NB4 (cell line): ENCODE data around the gene ITGA11.
A peak's percentile ranks its signal among the peaks of the same experiment; 100 is the strongest.

Source experiments
- DNase-seq: peaks from one replicate; pipeline ENCODE4 v3.0.0; 2010; ENCODE audit warnings: low read depth
- H3K4me3 ChIP-seq: one replicate; pipeline ENCODE4 v1.5.1; 2011; ENCODE audit warnings: mild to moderate bottlenecking, low read depth, low read length, moderate library complexity
- MYC ChIP-seq: IDR thresholded peaks from 2 replicates; pipeline ENCODE4 v1.6.1; 2011; ENCODE audit warnings: low read depth, low read length
- POLR2A ChIP-seq: IDR thresholded peaks from 2 replicates; pipeline ENCODE4 v1.6.1; 2011; ENCODE audit warnings: mild to moderate bottlenecking; ENCODE audit not compliant: insufficient read length; ENCODE audit errors: extremely low read depth
- TF ChIP-seq, protein P1 (sequence below): IDR thresholded peaks from one replicate; pipeline ENCODE4 v1.5.1; 2012; ENCODE audit warnings: low read depth, low read length
- TF ChIP-seq, protein P2 (sequence below): IDR thresholded peaks from 2 replicates; pipeline ENCODE4 v1.6.1; 2011; ENCODE audit warnings: low read depth, low read length

ITGA11 gene

DNA sequence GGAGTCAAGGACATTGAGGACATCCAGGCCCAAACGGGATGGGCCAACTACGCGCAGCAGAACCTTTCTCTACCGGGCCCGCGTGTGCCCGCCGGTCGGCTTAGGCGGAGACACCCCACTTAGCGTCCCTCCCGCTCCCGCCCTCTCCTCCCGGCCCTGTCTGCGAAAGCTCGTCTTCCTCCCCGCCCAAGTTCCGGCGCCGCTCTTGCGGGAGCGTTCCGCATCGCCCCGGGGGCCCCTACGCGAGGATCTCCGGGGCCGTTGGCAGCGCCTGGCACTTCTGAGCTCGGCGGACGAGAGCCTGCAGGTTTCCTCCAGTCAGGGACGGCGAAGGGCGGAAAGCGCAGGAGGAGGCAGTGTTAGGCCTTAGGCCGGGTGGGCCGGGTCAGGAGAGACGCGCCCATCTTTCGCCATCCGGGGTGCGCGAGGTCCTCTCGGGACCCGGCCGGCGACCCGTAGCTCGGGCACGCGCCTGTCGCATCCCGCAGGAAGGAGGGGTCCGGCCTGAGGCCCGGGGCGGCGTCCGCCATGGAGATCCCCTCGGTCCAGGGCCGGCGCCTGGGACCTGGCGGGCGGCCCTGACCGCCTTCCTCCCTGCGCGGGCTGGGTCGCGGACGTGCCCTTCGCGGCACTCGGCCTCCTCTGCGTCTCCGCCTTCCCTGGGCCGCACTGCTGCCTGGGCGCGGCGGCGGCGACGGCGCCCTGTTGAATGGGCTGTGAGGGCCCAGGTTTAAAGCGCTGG is 154.2 kb downstream of the ITGA11 start, which contains the start of gene FEM1B:
Gene FEM1B, plus strand, starts transcription at position 143 of the 742 bp plus-strand sequence. CDS start 673 bp downstream, outside the sequence.
- TF ChIP-seq, protein P1, sequence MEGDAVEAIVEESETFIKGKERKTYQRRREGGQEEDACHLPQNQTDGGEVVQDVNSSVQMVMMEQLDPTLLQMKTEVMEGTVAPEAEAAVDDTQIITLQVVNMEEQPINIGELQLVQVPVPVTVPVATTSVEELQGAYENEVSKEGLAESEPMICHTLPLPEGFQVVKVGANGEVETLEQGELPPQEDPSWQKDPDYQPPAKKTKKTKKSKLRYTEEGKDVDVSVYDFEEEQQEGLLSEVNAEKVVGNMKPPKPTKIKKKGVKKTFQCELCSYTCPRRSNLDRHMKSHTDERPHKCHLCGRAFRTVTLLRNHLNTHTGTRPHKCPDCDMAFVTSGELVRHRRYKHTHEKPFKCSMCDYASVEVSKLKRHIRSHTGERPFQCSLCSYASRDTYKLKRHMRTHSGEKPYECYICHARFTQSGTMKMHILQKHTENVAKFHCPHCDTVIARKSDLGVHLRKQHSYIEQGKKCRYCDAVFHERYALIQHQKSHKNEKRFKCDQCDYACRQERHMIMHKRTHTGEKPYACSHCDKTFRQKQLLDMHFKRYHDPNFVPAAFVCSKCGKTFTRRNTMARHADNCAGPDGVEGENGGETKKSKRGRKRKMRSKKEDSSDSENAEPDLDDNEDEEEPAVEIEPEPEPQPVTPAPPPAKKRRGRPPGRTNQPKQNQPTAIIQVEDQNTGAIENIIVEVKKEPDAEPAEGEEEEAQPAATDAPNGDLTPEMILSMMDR = no peak
- TF ChIP-seq, protein P2, sequence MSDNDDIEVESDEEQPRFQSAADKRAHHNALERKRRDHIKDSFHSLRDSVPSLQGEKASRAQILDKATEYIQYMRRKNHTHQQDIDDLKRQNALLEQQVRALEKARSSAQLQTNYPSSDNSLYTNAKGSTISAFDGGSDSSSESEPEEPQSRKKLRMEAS = peak; percentile 69
- TF ChIP-seq MYC (peak; percentile 88), POLR2A (peak; percentile 72)
- DNase-seq = peak; percentile 94
- peak within 1 kb of the TSS; percentile 96 for H3K4me3 ChIP-seq

DNA sequence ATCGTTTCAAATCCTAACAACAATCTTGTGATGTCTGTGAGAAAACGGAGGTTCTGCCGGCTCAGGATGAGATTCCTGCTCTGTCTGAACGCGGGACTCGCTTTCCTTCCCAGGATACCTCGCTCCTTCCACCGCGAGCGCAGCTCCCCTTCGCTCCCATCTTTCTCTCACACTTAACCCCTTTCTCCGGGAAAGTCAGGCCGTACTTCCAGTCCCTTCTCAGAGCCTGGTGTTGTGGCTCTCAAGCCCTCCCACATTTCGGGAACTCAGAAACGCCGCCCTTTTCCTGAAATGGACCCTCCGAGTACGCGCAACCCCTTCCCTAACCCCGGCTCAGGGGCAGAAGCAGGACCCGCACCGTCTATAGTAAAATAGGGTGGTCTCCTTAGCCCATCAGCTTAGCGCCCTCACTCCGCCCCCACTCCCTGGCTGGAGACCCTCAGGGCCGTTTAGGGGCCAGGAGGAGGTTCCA is 154.8 kb downstream of the ITGA11 start:
- no peak for DNase-seq

DNA sequence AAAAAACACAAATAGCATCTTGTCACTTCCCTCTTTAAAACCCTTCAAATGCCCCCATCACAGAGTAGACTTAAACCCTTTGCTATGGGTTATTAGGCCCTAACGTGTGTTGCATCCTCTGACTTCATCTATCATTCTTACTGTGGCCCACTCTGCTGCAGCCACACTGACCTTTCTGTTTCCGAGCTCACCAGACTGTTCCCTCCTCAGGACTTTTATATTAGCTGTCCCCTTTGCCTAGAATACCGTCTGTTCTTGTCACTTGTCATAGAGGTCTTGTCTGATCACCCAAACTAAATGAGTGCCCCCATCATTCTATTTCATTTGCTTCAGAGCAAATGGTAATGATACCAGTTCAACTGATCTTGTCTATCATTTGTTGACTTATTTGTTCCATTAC is 155.3 kb downstream of the ITGA11 start:
- DNase-seq = no peak
- TF ChIP-seq MYC (no peak), POLR2A (no peak)
- TF ChIP-seq, protein P2 = no peak
- TF ChIP-seq, protein P1 = no peak
- H3K4me3 ChIP-seq = peak overlapping the region; percentile 96

More for the DNA sequence above, 154.8 kb downstream of the ITGA11 start:
- H3K4me3 ChIP-seq = peak overlapping the region; percentile 96
- TF ChIP-seq POLR2A (no peak), MYC (no peak)
- TF ChIP-seq, protein P2 = no peak
- TF ChIP-seq, protein P1 = no peak

DNA sequence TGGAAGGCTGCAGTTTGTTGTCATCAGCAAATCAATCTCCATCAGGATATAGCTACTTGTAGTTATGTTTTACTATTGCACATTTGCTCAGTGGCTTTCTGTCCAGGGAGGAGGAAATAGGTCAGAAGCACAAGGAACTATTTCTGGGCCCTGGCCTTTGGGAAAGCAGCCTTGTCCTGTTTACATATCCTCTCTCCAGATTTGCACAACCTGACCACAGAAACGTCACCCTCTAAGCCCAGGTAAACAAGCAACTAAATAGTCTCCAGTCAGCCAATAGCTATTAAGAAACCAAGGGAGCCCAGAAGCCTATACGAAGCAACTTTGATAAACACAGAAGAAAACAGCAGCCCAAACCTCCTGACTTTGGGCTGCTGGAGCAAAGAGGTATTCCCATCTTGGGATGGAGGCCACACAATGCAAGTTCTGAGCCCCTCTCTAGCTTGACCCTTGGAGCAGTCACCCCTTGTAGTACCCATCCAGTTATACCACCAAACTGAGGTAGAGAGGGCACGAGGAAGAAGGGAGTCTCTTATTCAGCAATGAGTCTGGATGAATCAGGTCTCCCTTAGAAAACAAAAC is 156.7 kb downstream of the ITGA11 start:
- DNase-seq = no peak
- no peak overlapping the region for H3K4me3 ChIP-seq
- TF ChIP-seq, protein P2 = no peak
- TF ChIP-seq, protein P1 = no peak
- TF ChIP-seq MYC (no peak), POLR2A (no peak)

DNA sequence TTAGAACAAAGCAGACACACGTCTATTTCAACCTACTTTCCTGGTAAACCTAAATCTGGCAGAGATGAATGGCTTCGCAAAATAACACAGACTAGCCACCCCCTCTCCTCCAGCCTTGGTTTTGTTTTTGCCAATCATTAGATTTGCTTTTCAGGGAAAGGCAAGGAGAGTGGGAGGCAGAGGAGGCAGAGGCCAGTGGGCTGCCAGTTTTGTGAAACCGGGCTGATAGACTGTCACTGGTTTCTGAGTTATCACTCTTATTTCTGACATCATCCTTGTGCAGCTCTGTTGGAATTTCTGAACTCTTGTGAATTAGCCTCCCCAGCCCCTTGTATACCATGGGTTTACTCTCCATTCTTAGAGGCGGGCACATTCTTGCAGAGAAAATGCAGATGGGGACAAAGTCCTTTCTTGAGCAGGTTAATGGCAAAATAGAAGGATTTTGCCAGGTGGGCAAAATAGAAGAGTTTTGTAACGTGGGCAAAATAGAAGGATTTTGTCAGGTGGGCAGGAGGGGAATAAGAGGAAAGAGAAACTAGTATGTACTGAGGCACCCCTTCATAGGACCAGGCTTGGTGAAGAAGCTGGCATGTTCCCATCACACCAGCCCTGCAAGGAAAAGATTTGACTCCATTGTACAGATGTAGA is 157.6 kb downstream of the ITGA11 start:
- H3K4me3 ChIP-seq = no peak overlapping the region
- no peak for DNase-seq
- TF ChIP-seq, protein P1 = no peak
- no peak for TF ChIP-seq POLR2A
- no peak for TF ChIP-seq MYC
- TF ChIP-seq, protein P2 = no peak
